HepG2 (cell line): Measurements from ENCODE around the gene ZNF416. TPM values are rescaled to one million over a fixed set of nuclear protein-coding genes. Genes with fewer than 3 reads are reported as not detected.

Experiments used
- FLYWCH1 ChIP-seq: sonication (generic); formaldehyde crosslinking; IDR thresholded peaks from 2 replicates; pipeline ENCODE4 v1.8.1; 2023; ENCODE audit warnings: mild to moderate bottlenecking, missing genetic modification reagents
- GLI4 ChIP-seq: sonication (generic); formaldehyde crosslinking; IDR thresholded peaks from 2 replicates; pipeline ENCODE4 v1.5.1; 2020; ENCODE audit warnings: missing genetic modification reagents, mild to moderate bottlenecking, moderate library complexity, borderline replicate concordance
- GZF1 ChIP-seq: sonication (generic); formaldehyde crosslinking; IDR thresholded peaks from 2 replicates; pipeline ENCODE4 v1.5.1; 2020; ENCODE audit warnings: mild to moderate bottlenecking, missing genetic modification reagents
- NFIB ChIP-seq: sonication (generic); formaldehyde crosslinking; IDR thresholded peaks from 2 replicates; pipeline ENCODE4 v1.9.0; 2021; ENCODE audit warnings: missing genetic modification reagents, mild to moderate bottlenecking, borderline replicate concordance
- RARA ChIP-seq: IDR thresholded peaks from 2 replicates; pipeline ENCODE4 v1.6.1; 2016; ENCODE audit warnings: missing genetic modification reagents, missing compliant biosample characterization
- SNAI1 ChIP-seq: sonication (generic); formaldehyde crosslinking; IDR thresholded peaks from 2 replicates; pipeline ENCODE4 v1.5.0; 2020; ENCODE audit warnings: mild to moderate bottlenecking, missing genetic modification reagents, borderline replicate concordance
- ZBTB49 ChIP-seq: sonication (generic); formaldehyde crosslinking; IDR thresholded peaks from 2 replicates; pipeline ENCODE4 v1.4.0; 2020; ENCODE audit warnings: missing genetic modification reagents, borderline replicate concordance
- ZNF12 ChIP-seq: sonication (generic); formaldehyde crosslinking; IDR thresholded peaks from 2 replicates; pipeline ENCODE4 v1.5.0; 2020; ENCODE audit warnings: missing genetic modification reagents
- ZNF234 ChIP-seq: sonication (generic); formaldehyde crosslinking; conservative IDR thresholded peaks from 2 replicates; pipeline ENCODE4 v1.5.1; 2020; ENCODE audit warnings: mild to moderate bottlenecking, missing genetic modification reagents
- ZNF513 ChIP-seq: sonication (generic); formaldehyde crosslinking; conservative IDR thresholded peaks from 2 replicates; pipeline ENCODE4 v1.5.0; 2020; ENCODE audit warnings: missing genetic modification reagents
- ZNF672 ChIP-seq: sonication (generic); formaldehyde crosslinking; IDR thresholded peaks from 2 replicates; pipeline ENCODE4 v1.8.1; 2022; ENCODE audit warnings: missing genetic modification reagents
- ZSCAN22 ChIP-seq: sonication (generic); formaldehyde crosslinking; IDR thresholded peaks from 2 replicates; pipeline ENCODE4 v1.4.0; 2020; ENCODE audit warnings: mild to moderate bottlenecking, missing genetic modification reagents
- polyA plus RNA-seq, 8 experiments: library from polyadenylated mRNA; depleted of rRNA in 3 of 8; stranded (reverse) in 7 of 8; unstranded in 1 of 8; fragments of >200 nt; fragmentation: Illumina TruSeq in 4 of 8; extraction: Trizol in 4 of 8; gene quantifications; 2 replicates each; pipeline versions ENCODE4 v1.2.1 to v1.2.3, GENCODE V29; 2011 to 2016; ENCODE audit warnings: low read depth in 4 of 8, missing spikeins in 1 of 8, mixed read lengths in 1 of 8; ENCODE audit not compliant: insufficient read depth in 1 of 8
- total RNA-seq, 5 experiments: library from RNA; depleted of rRNA; stranded (reverse); fragments of >200 nt; fragmentation: Illumina TruSeq; extraction: Trizol; gene quantifications; 2 replicates each; pipeline ENCODE4 v1.2.3, GENCODE V29; 2016; ENCODE audit warnings: low read depth in 1 of 5
- TF ChIP-seq, protein P1 (sequence below): sonication (generic); formaldehyde crosslinking; conservative IDR thresholded peaks from 2 replicates; pipeline ENCODE4 v1.4.0; 2020; ENCODE audit warnings: missing genetic modification reagents
- TF ChIP-seq, protein P2 (sequence below): IDR thresholded peaks from 2 replicates; pipeline ENCODE4 v1.6.1; 2016; ENCODE audit warnings: missing genetic modification reagents, missing compliant biosample characterization
- TF ChIP-seq, protein P3 (sequence below): sonication (generic); formaldehyde crosslinking; IDR thresholded peaks from 2 replicates; pipeline ENCODE4 v1.5.0; 2020; ENCODE audit warnings: mild to moderate bottlenecking, missing genetic modification reagents, moderate library complexity
- TF ChIP-seq, protein P4 (sequence below): sonication (generic); formaldehyde crosslinking; IDR thresholded peaks from 2 replicates; pipeline ENCODE4 v1.4.0; 2020; ENCODE audit warnings: missing genetic modification reagents
- TF ChIP-seq, protein P5 (sequence below): sonication (generic); formaldehyde crosslinking; IDR thresholded peaks from 2 replicates; pipeline ENCODE4 v1.5.0; 2020; ENCODE audit warnings: missing genetic modification reagents, mild to moderate bottlenecking, borderline replicate concordance

The ZNF416 gene
- total and polyA plus RNA-seq, 2 of the 13 experiments (the other 11 are each of a cell fraction or from before 2014, with no cell fraction given), result 1.5 to 5.3 TPM

DNA sequence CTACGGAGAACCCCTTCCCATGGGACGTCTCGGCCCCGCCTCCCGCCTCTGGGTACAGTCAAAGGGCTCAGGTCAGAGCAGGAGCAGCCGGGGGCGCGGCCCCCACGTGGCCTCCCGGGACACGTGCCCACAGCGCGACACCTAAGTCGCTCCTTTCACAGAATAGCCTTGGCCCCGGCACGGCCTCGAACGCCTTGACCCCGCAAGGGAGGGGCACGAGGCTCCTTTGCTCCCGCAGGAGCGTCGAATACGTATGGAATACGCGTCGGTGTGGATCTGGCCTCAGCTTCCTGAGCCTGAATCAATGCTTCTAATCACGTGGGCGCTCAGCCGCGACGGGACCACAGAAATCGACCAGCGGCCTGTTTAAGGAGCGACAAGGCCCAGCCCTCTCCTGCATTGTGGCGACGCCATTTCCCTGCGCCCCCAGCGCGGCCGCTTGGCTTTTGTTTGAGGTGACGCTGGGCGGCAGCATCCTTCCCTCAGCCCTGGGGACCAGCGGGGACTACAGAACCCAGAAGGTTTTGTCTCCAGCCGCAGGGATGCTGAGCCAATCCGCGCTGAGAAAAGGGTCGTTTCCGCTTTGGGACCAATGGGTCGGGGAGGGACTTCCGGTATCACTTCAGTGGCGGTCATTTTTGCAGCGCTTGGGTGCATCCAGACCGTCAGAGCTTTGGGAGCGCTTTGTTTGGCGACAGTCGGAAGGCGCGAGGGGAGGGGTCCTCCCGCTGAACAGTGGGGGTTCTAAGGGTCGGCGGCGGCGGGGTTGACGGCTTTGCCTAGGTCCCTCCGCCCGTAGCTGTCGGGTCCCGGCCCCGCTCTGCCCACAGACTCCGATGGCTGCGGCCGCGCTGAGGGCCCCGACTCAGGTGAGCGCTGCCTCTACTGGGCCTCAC is 5.1 kb upstream of the ZNF416 start, which contains the start of gene ZIK1 (continued):
- 0 out of 2 replicates have a peak, but pooled peaks have one; percentile 26 for TF ChIP-seq NFIB (CRISPR knock-in tag)
- no peak for TF ChIP-seq RARA (CRISPR knock-in tag)
- no peak for TF ChIP-seq SNAI1 (CRISPR knock-in tag)
- TF ChIP-seq ZNF12, result no peak
- no peak for TF ChIP-seq ZBTB49 (CRISPR knock-in tag)
- no peak for TF ChIP-seq GZF1 (CRISPR knock-in tag)
- no peak for TF ChIP-seq ZNF672 (CRISPR knock-in tag)
- TF ChIP-seq ZNF234 (CRISPR knock-in tag), result no peak
- TF ChIP-seq ZSCAN22 (CRISPR knock-in tag), result no peak
- TF ChIP-seq, protein P1, sequence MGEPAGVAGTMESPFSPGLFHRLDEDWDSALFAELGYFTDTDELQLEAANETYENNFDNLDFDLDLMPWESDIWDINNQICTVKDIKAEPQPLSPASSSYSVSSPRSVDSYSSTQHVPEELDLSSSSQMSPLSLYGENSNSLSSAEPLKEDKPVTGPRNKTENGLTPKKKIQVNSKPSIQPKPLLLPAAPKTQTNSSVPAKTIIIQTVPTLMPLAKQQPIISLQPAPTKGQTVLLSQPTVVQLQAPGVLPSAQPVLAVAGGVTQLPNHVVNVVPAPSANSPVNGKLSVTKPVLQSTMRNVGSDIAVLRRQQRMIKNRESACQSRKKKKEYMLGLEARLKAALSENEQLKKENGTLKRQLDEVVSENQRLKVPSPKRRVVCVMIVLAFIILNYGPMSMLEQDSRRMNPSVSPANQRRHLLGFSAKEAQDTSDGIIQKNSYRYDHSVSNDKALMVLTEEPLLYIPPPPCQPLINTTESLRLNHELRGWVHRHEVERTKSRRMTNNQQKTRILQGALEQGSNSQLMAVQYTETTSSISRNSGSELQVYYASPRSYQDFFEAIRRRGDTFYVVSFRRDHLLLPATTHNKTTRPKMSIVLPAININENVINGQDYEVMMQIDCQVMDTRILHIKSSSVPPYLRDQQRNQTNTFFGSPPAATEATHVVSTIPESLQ, result no peak
- TF ChIP-seq, protein P2, sequence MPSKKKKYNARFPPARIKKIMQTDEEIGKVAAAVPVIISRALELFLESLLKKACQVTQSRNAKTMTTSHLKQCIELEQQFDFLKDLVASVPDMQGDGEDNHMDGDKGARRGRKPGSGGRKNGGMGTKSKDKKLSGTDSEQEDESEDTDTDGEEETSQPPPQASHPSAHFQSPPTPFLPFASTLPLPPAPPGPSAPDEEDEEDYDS, result 0 out of 2 replicates have a peak, but pooled peaks have one; percentile 21
- TF ChIP-seq, protein P3, sequence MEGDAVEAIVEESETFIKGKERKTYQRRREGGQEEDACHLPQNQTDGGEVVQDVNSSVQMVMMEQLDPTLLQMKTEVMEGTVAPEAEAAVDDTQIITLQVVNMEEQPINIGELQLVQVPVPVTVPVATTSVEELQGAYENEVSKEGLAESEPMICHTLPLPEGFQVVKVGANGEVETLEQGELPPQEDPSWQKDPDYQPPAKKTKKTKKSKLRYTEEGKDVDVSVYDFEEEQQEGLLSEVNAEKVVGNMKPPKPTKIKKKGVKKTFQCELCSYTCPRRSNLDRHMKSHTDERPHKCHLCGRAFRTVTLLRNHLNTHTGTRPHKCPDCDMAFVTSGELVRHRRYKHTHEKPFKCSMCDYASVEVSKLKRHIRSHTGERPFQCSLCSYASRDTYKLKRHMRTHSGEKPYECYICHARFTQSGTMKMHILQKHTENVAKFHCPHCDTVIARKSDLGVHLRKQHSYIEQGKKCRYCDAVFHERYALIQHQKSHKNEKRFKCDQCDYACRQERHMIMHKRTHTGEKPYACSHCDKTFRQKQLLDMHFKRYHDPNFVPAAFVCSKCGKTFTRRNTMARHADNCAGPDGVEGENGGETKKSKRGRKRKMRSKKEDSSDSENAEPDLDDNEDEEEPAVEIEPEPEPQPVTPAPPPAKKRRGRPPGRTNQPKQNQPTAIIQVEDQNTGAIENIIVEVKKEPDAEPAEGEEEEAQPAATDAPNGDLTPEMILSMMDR (CRISPR knock-in tag), result peak; percentile 46
- TF ChIP-seq GLI4 (CRISPR knock-in tag), result 0 out of 2 replicates have a peak, but pooled peaks have one; percentile 48
- TF ChIP-seq, protein P4, sequence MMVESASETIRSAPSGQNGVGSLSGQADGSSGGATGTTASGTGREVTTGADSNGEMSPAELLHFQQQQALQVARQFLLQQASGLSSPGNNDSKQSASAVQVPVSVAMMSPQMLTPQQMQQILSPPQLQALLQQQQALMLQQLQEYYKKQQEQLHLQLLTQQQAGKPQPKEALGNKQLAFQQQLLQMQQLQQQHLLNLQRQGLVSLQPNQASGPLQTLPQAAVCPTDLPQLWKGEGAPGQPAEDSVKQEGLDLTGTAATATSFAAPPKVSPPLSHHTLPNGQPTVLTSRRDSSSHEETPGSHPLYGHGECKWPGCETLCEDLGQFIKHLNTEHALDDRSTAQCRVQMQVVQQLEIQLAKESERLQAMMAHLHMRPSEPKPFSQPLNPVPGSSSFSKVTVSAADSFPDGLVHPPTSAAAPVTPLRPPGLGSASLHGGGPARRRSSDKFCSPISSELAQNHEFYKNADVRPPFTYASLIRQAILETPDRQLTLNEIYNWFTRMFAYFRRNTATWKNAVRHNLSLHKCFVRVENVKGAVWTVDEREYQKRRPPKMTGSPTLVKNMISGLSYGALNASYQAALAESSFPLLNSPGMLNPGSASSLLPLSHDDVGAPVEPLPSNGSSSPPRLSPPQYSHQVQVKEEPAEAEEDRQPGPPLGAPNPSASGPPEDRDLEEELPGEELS (CRISPR knock-in tag), result no peak
- TF ChIP-seq FLYWCH1 (CRISPR knock-in tag), result no peak
- TF ChIP-seq, protein P5, sequence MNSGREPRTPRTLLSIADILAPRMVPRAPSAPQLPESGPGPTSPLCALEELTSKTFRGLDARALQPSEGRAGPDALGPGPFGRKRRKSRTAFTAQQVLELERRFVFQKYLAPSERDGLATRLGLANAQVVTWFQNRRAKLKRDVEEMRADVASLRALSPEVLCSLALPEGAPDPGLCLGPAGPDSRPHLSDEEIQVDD (CRISPR knock-in tag), result no peak
- no peak for TF ChIP-seq ZNF513 (CRISPR knock-in tag)
